Smooth muscle cell (in vitro differentiated cells): ENCODE data around the gene MLXIP. TPM values are rescaled to one million over a fixed set of nuclear protein-coding genes. Genes with fewer than 3 reads are reported as not detected.

Experiments
- DNase-seq: peaks from one replicate; lab custom pipeline; 2025; ENCODE audit not compliant: unreplicated experiment; lab: John Stamatoyannopoulos, UW
- H2AFZ ChIP-seq: fragments of 200-600 bp; sonication (generic); 2 replicates; pipeline ENCODE4 v1.6.0; 2016; ENCODE audit warnings: antibody characterized with exemption, low read depth, mild to moderate bottlenecking
- H3F3A ChIP-seq: fragments of 200-600 bp; sonication (generic); 2 replicates; pipeline ENCODE4 v1.6.0; 2017; ENCODE audit warnings: antibody characterized with exemption, low read depth
- H3K27ac ChIP-seq: fragments of 200-600 bp; sonication (generic); 2 replicates; pipeline ENCODE4 v1.5.1; 2016; ENCODE audit warnings: low read depth, mild to moderate bottlenecking
- H3K27me3 ChIP-seq: fragments of 200-600 bp; sonication (generic); 2 replicates; pipeline ENCODE4 v1.6.1; 2016; ENCODE audit warnings: low read depth, mild to moderate bottlenecking
- H3K36me3 ChIP-seq: fragments of 200-600 bp; sonication (generic); 2 replicates; pipeline ENCODE4 v1.5.1; 2016; ENCODE audit warnings: low read depth
- H3K4me1 ChIP-seq: fragments of 200-600 bp; sonication (generic); 2 replicates; pipeline ENCODE4 v1.5.1; 2016; ENCODE audit warnings: low read depth
- H3K4me2 ChIP-seq: fragments of 200-600 bp; sonication (generic); 2 replicates; pipeline ENCODE4 v1.6.0; 2016; ENCODE audit warnings: mild to moderate bottlenecking
- H3K4me3 ChIP-seq: fragments of 200-600 bp; sonication (generic); 2 replicates; pipeline ENCODE4 v1.5.1; 2016; ENCODE audit warnings: mild to moderate bottlenecking
- H3K79me2 ChIP-seq: fragments of 200-600 bp; sonication (generic); 2 replicates; pipeline ENCODE4 v1.6.0; 2016; ENCODE audit warnings: low read depth, mild to moderate bottlenecking
- H3K9ac ChIP-seq: fragments of 200-600 bp; sonication (generic); 2 replicates; pipeline ENCODE4 v1.6.0; 2016; ENCODE audit warnings: low read depth
- H3K9me3 ChIP-seq: fragments of 200-600 bp; sonication (generic); replicated peaks from 2 replicates; pipeline ENCODE4 v1.5.1; 2016; ENCODE audit warnings: low read depth
- H4K20me1 ChIP-seq: fragments of 200-600 bp; sonication (generic); 2 replicates; pipeline ENCODE4 v1.6.0; 2016; ENCODE audit warnings: low read depth
- CTCF ChIP-seq: fragments of 200-600 bp; sonication (generic); IDR thresholded peaks from 2 replicates; pipeline ENCODE4 v1.5.1; 2017; ENCODE audit warnings: borderline replicate concordance, mild to moderate bottlenecking, antibody characterized with exemption; ENCODE audit not compliant: insufficient read depth, poor library complexity, severe bottlenecking
- WGBS: methylation state at CpG from one replicate; pipeline ENCODE4 v1.1.7; 2016; ENCODE audit warnings: low lambda C conversion rate; 5-methylcytosine and 5-hydroxymethylcytosine counted together
- polyA plus RNA-seq: library from polyadenylated mRNA; unstranded; fragments of >200 nt; fragmentation: Nextera tagmentation; extraction: Ambion mirVana; gene quantifications from 2 replicates; pipeline ENCODE4 v1.2.1, GENCODE V29; 2016
- total RNA-seq: library from RNA; depleted of rRNA; stranded (reverse); fragments of >200 nt; gene quantifications from 2 replicates; pipeline ENCODE4 v1.2.3, GENCODE V29; 2014

The MLXIP gene
- total and polyA plus RNA-seq, 2 experiments from 2014 or later, result 11.8 to 15.3 TPM

GRCh38 chr12:122168492-122168891 lies 89.9 kb downstream of the MLXIP start:
- no peak for TF ChIP-seq CTCF
- no peak for DNase-seq
- no peaks in the 10 kb centered on the region for H3K27me3 ChIP-seq
- no peaks in the 10 kb centered on the region for H3K79me2 ChIP-seq
- H3K36me3 ChIP-seq, result no peaks in the 10 kb centered on the region
- no peak overlapping the region for H2AFZ ChIP-seq
- no peak overlapping the region for H3K4me2 ChIP-seq
- 94% methylated on average over 3 of the region's 3 CpGs for WGBS
- H3K27ac ChIP-seq, result no peak overlapping the region
- H3K4me3 ChIP-seq, result no peak overlapping the region
- H4K20me1 ChIP-seq, result no peaks in the 10 kb centered on the region
- H3F3A ChIP-seq, result no peaks in the 10 kb centered on the region
- no peaks in the 10 kb centered on the region for H3K9me3 ChIP-seq
- H3K4me1 ChIP-seq, result no peaks in the 10 kb centered on the region
- no peak overlapping the region for H3K9ac ChIP-seq

GRCh38 chr12:122171399-122171798 lies 92.8 kb downstream of the MLXIP start:
- Histone ChIP-seq H2AFZ (no peak overlapping the region), H3K9me3 (no peaks in the 10 kb centered on the region), H3K27ac (no peak overlapping the region), H3K36me3 (no peaks in the 10 kb centered on the region), H3K79me2 (no peaks in the 10 kb centered on the region), H3K4me3 (no peak overlapping the region), H3F3A (no peaks in the 10 kb centered on the region), H4K20me1 (no peaks in the 10 kb centered on the region), H3K4me2 (no peak overlapping the region), H3K4me1 (no peaks in the 10 kb centered on the region), H3K27me3 (no peaks in the 10 kb centered on the region), H3K9ac (no peak overlapping the region)
- WGBS, result 90% methylated on average over 5 of the region's 5 CpGs
- DNase-seq, result no peak
- no peak for TF ChIP-seq CTCF

- Histone ChIP-seq H3K4me3 (no peak overlapping the region), H3K4me1 (no peaks in the 10 kb centered on the region), H3K9me3 (no peaks in the 10 kb centered on the region), H3K27ac (no peak overlapping the region), H2AFZ (no peak overlapping the region), H3K4me2 (no peak overlapping the region), H4K20me1 (no peaks in the 10 kb centered on the region), H3K27me3 (no peaks in the 10 kb centered on the region), H3K36me3 (no peaks in the 10 kb centered on the region), H3F3A (no peaks in the 10 kb centered on the region), H3K9ac (no peak overlapping the region), H3K79me2 (no peaks in the 10 kb centered on the region)
- no peak for DNase-seq
- WGBS, result 87% methylated on average over 17 of the region's 17 CpGs
- no peak for TF ChIP-seq CTCF
These were observed 93.8 kb downstream of the MLXIP start for GRCh38 chr12:122172262-122172939.
